Gastroesophageal sphincter (tissue), 4 donors: Measurements from ENCODE around the gene KANTR. TPM values are rescaled to one million over a fixed set of nuclear protein-coding genes. Genes with fewer than 3 reads are reported as not detected.

Source experiments
- ATAC-seq: fragments of 150-250 bp; one replicate; pipeline ENCODE4 v1.9.1; 2016; ENCODE audit warnings: mild to moderate bottlenecking, moderate library complexity
- H3K27ac ChIP-seq, 4 donors: fragments of 200-600 bp; sonication (generic) in 3 of 4; 1 replicate in 3 of 4; 2 replicates in 1 of 4; pipeline ENCODE4 v1.5.1; 2016 to 2019
- H3K27me3 ChIP-seq: fragments of 200-600 bp; sonication (generic); one replicate; pipeline ENCODE4 v1.5.1; 2019
- H3K36me3 ChIP-seq, 2 donors: fragments of 200-600 bp; sonication (generic); one replicate each; pipeline ENCODE4 v1.5.1; 2019; ENCODE audit warnings: control low read depth in 1 of 2
- H3K4me1 ChIP-seq, 3 donors: fragments of 200-600 bp; sonication (generic); 1 replicate in 2 of 3; 2 replicates in 1 of 3; pipeline ENCODE4 v1.5.1; 2016 to 2019; ENCODE audit warnings: control low read depth in 2 of 3
- H3K4me3 ChIP-seq, 2 donors: fragments of 200-600 bp; sonication (generic); one replicate each; pipeline ENCODE4 v1.5.1; 2019; ENCODE audit warnings: mild to moderate bottlenecking in 1 of 2, moderate library complexity in 1 of 2
- H3K9me3 ChIP-seq, 3 donors: fragments of 200-600 bp; sonication (generic); one replicate each; pipeline ENCODE4 v1.5.1; 2017 to 2019; ENCODE audit warnings: control low read depth in 2 of 3
- CTCF ChIP-seq, 4 experiments: fragments of 200-600 bp in 2 of 4; fragments of 450-650 bp in 2 of 4; sonication (generic) in 1 of 4; IDR thresholded peaks; one replicate each; pipeline ENCODE4 v1.5.1; 2017 to 2019; ENCODE audit warnings: antibody characterized with exemption in 4 of 4, mild to moderate bottlenecking in 2 of 4, moderate library complexity in 2 of 4
- EP300 ChIP-seq: sonication (generic); formaldehyde crosslinking; IDR thresholded peaks from one replicate; pipeline ENCODE4 v1.6.1; 2017; ENCODE audit warnings: antibody characterized with exemption, mild to moderate bottlenecking
- POLR2A ChIP-seq, 2 donors: fragments of 450-650 bp; IDR thresholded peaks; one replicate each; pipeline ENCODE4 v1.6.1; 2017; ENCODE audit warnings: antibody characterized with exemption in 2 of 2, mild to moderate bottlenecking in 2 of 2, moderate library complexity in 1 of 2
- POLR2AphosphoS5 ChIP-seq: sonication (generic); formaldehyde crosslinking; IDR thresholded peaks from one replicate; pipeline ENCODE4 v1.6.1; 2017; ENCODE audit warnings: antibody characterized with exemption
- WGBS, 2 donors: methylation state at CpG; one replicate each; pipeline ENCODE4 v1.1.5; 2018; ENCODE audit warnings: low coverage in 1 of 2; 5-methylcytosine and 5-hydroxymethylcytosine counted together
- total RNA-seq, 4 donors: library from RNA; depleted of rRNA; stranded (reverse); fragments of >200 nt; gene quantifications; one replicate each; pipeline ENCODE4 v1.1.0, GENCODE V29; 2016

Gene KANTR
- total RNA-seq, 4 donors from 2014 or later, result 7.7 to 36.6 (median 13.7) TPM

- Histone ChIP-seq H3K4me1 (peaks cover 0 to 15% (median 0%) of the 10 kb centered on the region in 3 donors), H3K9me3 (no peaks in the 10 kb centered on the region), H3K4me3 (peak overlapping the region; percentile 31 to 44), H3K27me3 (no peaks in the 10 kb centered on the region), H3K36me3 (no peaks in the 10 kb centered on the region), H3K27ac (peak overlapping the region; percentile 66 to 87 (median 82))
- peak; percentile 91 for ATAC-seq
- peak; percentile 99 for TF ChIP-seq POLR2AphosphoS5
- TF ChIP-seq EP300, result peak; percentile 98
- TF ChIP-seq POLR2A (IDR thresholded peaks at IDR 0.05), result peak in 1 of 2 donors; percentile 6
- TF ChIP-seq CTCF (IDR thresholded peaks at IDR 0.05), result peak; percentile 33 to 84 (median 72)
- WGBS, 2 donors, result 0 to 19% methylated on average over 10 to 13 of the region's 31 CpGs
Measured at GRCh38 chrX:53071604-53072417, 22.1 kb upstream of the KANTR start.

GRCh38 chrX:53072418-53073114 lies 21.4 kb upstream of the KANTR start:
- Histone ChIP-seq H3K36me3 (no peaks in the 10 kb centered on the region), H3K4me1 (peaks cover 0 to 15% (median 0%) of the 10 kb centered on the region in 3 donors), H3K4me3 (peak overlapping the region in 1 of 2 donors; percentile 44), H3K27me3 (no peaks in the 10 kb centered on the region), H3K9me3 (no peaks in the 10 kb centered on the region), H3K27ac (peak overlapping the region; percentile 66 to 87 (median 82))
- TF ChIP-seq CTCF (IDR thresholded peaks at IDR 0.05), result no peak
- no peak for TF ChIP-seq EP300
- no peak for TF ChIP-seq POLR2AphosphoS5
- TF ChIP-seq POLR2A (IDR thresholded peaks at IDR 0.05), result no peak
- no peak for ATAC-seq
- WGBS, 2 donors, result 10 to 21% methylated on average over 2 of the region's 9 CpGs

GRCh38 chrX:53073115-53073586 lies 20.8 kb upstream of the KANTR start:
- 77% methylated on average over 3 of the region's 6 CpGs; no CpG with 5 or more reads in 1 of the 2 donors for WGBS, 2 donors
- Histone ChIP-seq H3K27ac (peak overlapping the region; percentile 66 to 87 (median 82)), H3K36me3 (no peaks in the 10 kb centered on the region), H3K27me3 (no peaks in the 10 kb centered on the region), H3K4me3 (no peak overlapping the region), H3K4me1 (peaks cover 0 to 15% (median 0%) of the 10 kb centered on the region in 3 donors), H3K9me3 (no peaks in the 10 kb centered on the region)
- ATAC-seq, result peak; percentile 46
- no peak for TF ChIP-seq POLR2AphosphoS5
- TF ChIP-seq POLR2A (IDR thresholded peaks at IDR 0.05), result no peak
- TF ChIP-seq EP300, result no peak
- TF ChIP-seq CTCF (IDR thresholded peaks at IDR 0.05), result no peak

GRCh38 chrX:53075011-53075410 lies 18.9 kb upstream of the KANTR start:
- no peak overlapping the region for H3K4me3 ChIP-seq
- no peak for ATAC-seq
- TF ChIP-seq CTCF (IDR thresholded peaks at IDR 0.05), result no peak
- no peaks in the 10 kb centered on the region for H3K27me3 ChIP-seq
- H3K9me3 ChIP-seq, result no peaks in the 10 kb centered on the region
- H3K36me3 ChIP-seq, result no peaks in the 10 kb centered on the region
- 68 to 87% methylated on average over 4 to 7 of the region's 7 CpGs for WGBS, 2 donors
- peaks cover 0 to 15% (median 0%) of the 10 kb centered on the region in 3 donors for H3K4me1 ChIP-seq
- H3K27ac ChIP-seq, result no peak overlapping the region
